CD8-positive, alpha-beta memory T cell (primary cell): ENCODE results near the gene CNPY2. TPM values are rescaled to one million over a fixed set of nuclear protein-coding genes. Genes with fewer than 3 reads are reported as not detected.

Source experiments
- CTCF ChIA-PET: fragments of 350-600 bp; sonication (Branson Sonifier 250); formaldehyde crosslinking; loops from one replicate; lab custom pipeline; 2021; ENCODE audit warnings: antibody characterized with exemption; lab: Charles Lee
- POLR2A ChIA-PET: fragments of 350-600 bp; sonication (Branson Sonifier 250); formaldehyde crosslinking; loops from one replicate; lab custom pipeline; 2021; ENCODE audit warnings: antibody characterized with exemption; lab: Charles Lee
- DNase-seq, 5 donors: peaks; one replicate each; pipeline versions ENCODE4 v3.0.0 to v3.0.0-alpha.2; 2020 to 2022; ENCODE audit warnings: mixed read lengths in 1 of 5
- H3K27ac ChIP-seq: one replicate; pipeline ENCODE4 v1.7.0; 2013; ENCODE audit warnings: low read depth, mild to moderate bottlenecking, low read length, moderate library complexity
- H3K27me3 ChIP-seq: 2 replicates; pipeline ENCODE4 v1.7.0; 2013; ENCODE audit warnings: low read length, mild to moderate bottlenecking; ENCODE audit not compliant: insufficient read depth, poor library complexity, severe bottlenecking
- H3K36me3 ChIP-seq: 2 replicates; pipeline ENCODE4 v1.7.0; 2013; ENCODE audit warnings: mild to moderate bottlenecking, low read length, moderate library complexity; ENCODE audit not compliant: insufficient read depth
- H3K4me1 ChIP-seq: 2 replicates; pipeline ENCODE4 v1.7.0; 2013; ENCODE audit warnings: mild to moderate bottlenecking, low read length, moderate library complexity; ENCODE audit not compliant: insufficient read depth
- H3K4me3 ChIP-seq: 2 replicates; pipeline ENCODE4 v1.7.0; 2013; ENCODE audit warnings: mild to moderate bottlenecking, low read length
- H3K9me3 ChIP-seq: 2 replicates; pipeline ENCODE4 v1.7.0; 2013; ENCODE audit warnings: mild to moderate bottlenecking, low read length
- H3K27ac Mint-ChIP-seq, 8 donors: one replicate each; pipeline ENCODE4 v1.8.0; 2020 to 2021; ENCODE audit warnings: mixed read lengths in 8 of 8, mild to moderate bottlenecking in 6 of 8, inconsistent platforms in 3 of 8, moderate library complexity in 3 of 8
- H3K27me3 Mint-ChIP-seq, 2 donors: one replicate each; pipeline ENCODE4 v1.8.0; 2020 to 2021; ENCODE audit warnings: mixed read lengths in 2 of 2, mild to moderate bottlenecking in 1 of 2, moderate library complexity in 1 of 2
- H3K36me3 Mint-ChIP-seq, 3 donors: one replicate each; pipeline ENCODE4 v1.8.0; 2020 to 2021; ENCODE audit warnings: mixed read lengths in 3 of 3, inconsistent platforms in 1 of 3, mild to moderate bottlenecking in 1 of 3
- H3K4me1 Mint-ChIP-seq, 3 donors: one replicate each; pipeline ENCODE4 v1.8.0; 2020 to 2021; ENCODE audit warnings: mixed read lengths in 3 of 3, inconsistent platforms in 1 of 3, mild to moderate bottlenecking in 1 of 3
- H3K4me3 Mint-ChIP-seq, 7 donors: one replicate each; pipeline ENCODE4 v1.8.0; 2020 to 2021; ENCODE audit warnings: mixed read lengths in 7 of 7, mild to moderate bottlenecking in 6 of 7, moderate library complexity in 4 of 7, inconsistent platforms in 2 of 7
- H3K9me3 Mint-ChIP-seq, 5 donors: one replicate each; pipeline ENCODE4 v1.8.0; 2020 to 2022; ENCODE audit warnings: mixed read lengths in 5 of 5, mild to moderate bottlenecking in 3 of 5, moderate library complexity in 2 of 5, inconsistent platforms in 1 of 5
- polyA plus RNA-seq: library from polyadenylated mRNA; unstranded; fragments of 300-500 nt; fragmentation: Illumina TruSeq; gene quantifications from one replicate; pipeline ENCODE4 v1.2.3, GENCODE V29; 2021
- total RNA-seq, 2 experiments: library from RNA; stranded (reverse); gene quantifications; one replicate each; pipeline ENCODE4 v1.2.3, GENCODE V29; 2021

Gene CNPY2
- total RNA-seq (100 to 1,000 TPM; 165 to 167 TPM), polyA plus RNA-seq (188 TPM)

DNA sequence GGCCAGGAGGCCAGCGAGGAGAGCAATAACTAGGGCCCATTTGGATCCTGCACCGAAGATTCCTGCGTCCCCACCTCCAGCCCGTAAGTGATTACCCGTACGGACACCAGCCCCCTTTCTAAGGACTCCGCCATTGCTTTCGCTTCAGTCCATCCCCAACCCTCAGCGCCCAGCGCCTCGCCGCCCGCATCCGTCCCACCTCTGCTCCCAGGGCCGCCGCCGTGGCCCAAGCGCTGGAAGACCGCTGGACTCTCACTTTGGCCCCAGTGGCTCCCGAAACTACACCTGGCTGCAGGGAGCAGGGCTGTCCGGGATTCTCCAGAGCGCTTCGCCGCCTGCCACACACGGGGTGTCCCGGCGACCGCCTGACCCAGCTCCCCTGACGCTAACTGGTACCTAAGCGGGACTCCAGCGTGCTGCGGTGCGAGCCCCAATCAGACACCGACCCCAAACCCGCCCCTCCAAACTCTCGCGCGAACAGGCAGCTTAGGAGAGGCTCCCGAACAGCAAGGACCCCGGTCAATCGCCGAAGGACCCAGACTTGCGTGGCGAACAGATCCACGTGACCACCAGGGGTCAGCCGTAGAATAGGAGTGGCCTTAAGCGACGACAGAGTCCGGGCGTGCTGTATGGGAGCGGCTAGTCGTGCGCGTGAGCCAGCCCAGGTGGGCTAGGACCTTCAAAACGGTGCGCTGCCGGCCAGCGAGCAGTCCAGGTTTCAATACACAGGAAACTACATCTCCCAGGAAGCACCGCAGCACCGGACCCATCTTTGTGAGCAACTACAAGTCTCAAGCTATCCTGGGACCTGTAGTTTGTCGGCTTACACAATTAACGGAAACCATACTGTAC is at the start of gene CNPY2:
Gene CNPY2, minus strand, starts transcription at position 367 of the 852 bp plus-strand sequence. CDS start 771 bp downstream, outside the sequence.
- Histone ChIP-seq H3K4me3 (peak within 1 kb of the TSS; percentile 100), H3K27ac (peak within 1 kb of the TSS; percentile 97), H3K27me3 (no peaks in the 10 kb centered on the region), H3K9me3 (no peaks in the 10 kb centered on the region), H3K4me1 (peaks cover 15% of the 10 kb centered on the region), H3K36me3 (peaks cover 12% of the 10 kb centered on the region)
- POLR2A ChIA-PET: interaction anchor here (0.6 to 2.1 kb wide), 18 partner anchors 17 to 409 kb away, joined by 3 to 20 read pairs (median 4); partner anchors contain the start of genes ANKRD52, ESYT1, IL23A and NACA
- Mint-ChIP-seq H3K4me3 (peak within 1 kb of the TSS; percentile 97 to 100 (median 99)), H3K27ac (peak within 1 kb of the TSS; percentile 97 to 100 (median 99)), H3K9me3 (no peaks in the 10 kb centered on the region), H3K27me3 (no peaks in the 10 kb centered on the region), H3K36me3 (peaks cover 0 to 40% (median 4%) of the 10 kb centered on the region in 3 donors), H3K4me1 (peaks cover 14 to 21% (median 15%) of the 10 kb centered on the region in 3 donors)
- CTCF ChIA-PET: interaction anchor here (1.0 to 1.8 kb wide), 11 partner anchors 9 to 272 kb away, joined by 3 to 10 read pairs (median 4); partner anchors contain the start of genes IL23A, PAN2, SMARCC2 and STAT2
- peak; percentile 91 to 96 (median 93) for DNase-seq

DNA sequence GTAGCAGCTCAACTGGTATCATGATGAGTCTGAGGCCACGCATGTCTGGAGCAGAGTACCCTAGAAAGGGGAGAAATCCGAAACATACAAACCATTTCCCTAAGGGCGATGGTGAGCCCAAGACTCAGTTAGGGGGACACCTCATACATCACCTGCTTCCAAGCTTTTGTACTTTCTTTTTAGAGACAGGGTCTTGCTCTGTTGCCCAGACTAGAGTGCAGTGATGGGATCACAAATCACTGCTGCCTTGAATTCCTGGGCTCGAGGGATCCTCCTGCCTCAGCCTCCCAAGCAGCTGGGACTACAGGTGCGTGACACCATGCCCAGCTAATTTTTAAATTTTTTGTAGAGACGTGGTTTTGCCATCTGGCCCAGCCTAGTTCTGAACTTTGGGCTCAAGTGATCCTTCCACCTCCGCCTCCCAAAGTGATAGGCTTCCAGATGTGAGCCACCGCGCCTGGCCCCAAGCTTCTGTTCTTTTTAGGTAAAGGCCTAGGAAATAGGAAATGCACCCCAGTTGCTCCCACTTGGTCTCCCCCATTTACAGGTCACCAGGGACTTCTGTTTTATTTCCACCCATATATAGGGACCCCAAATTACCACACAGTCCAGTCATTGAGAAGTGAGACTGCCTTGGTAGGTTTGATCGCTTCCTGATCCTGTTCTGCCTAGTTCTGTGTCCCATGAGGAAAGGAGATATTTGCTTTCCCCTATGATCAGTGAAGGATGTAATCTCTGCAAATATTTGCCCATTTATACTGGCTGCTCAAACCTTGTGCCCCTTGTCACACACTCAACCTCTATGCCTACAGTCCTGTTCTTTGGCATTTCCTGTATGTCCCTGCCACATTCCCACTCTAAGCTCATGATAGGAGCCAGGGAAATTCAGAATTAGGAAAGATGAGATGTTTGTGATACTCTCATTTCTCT is 46.6 kb upstream of the CNPY2 start, which contains the start of gene APOF:
Gene APOF, minus strand, starts transcription at position 728 of the 930 bp plus-strand sequence. Its CDS starts 112 bp downstream, at position 616.
- Histone ChIP-seq H3K36me3 (no peaks in the 10 kb centered on the region), H3K27ac (no peak within 1 kb of the TSS), H3K4me3 (no peak within 1 kb of the TSS), H3K27me3 (no peaks in the 10 kb centered on the region), H3K9me3 (no peaks in the 10 kb centered on the region), H3K4me1 (peaks cover 28% of the 10 kb centered on the region)
- DNase-seq: no peak
- ChIA-PET POLR2A (no interaction called here), CTCF (interaction anchor here (5.1 kb wide), 1 partner anchor 102 kb away, joined by 29 read pairs; no protein-coding TSS in a partner anchor)
- Mint-ChIP-seq H3K9me3 (no peaks in the 10 kb centered on the region), H3K4me1 (peaks cover 24 to 38% (median 33%) of the 10 kb centered on the region in 3 donors), H3K27me3 (peaks cover 2 to 5% of the 10 kb centered on the region in 2 donors), H3K4me3 (peak within 1 kb of the TSS; percentile 55 to 99 (median 95)), H3K36me3 (peaks cover 0 to 13% (median 0%) of the 10 kb centered on the region in 3 donors), H3K27ac (peak within 1 kb of the TSS in 6 of 8 donors; percentile 61 to 97 (median 94))

DNA sequence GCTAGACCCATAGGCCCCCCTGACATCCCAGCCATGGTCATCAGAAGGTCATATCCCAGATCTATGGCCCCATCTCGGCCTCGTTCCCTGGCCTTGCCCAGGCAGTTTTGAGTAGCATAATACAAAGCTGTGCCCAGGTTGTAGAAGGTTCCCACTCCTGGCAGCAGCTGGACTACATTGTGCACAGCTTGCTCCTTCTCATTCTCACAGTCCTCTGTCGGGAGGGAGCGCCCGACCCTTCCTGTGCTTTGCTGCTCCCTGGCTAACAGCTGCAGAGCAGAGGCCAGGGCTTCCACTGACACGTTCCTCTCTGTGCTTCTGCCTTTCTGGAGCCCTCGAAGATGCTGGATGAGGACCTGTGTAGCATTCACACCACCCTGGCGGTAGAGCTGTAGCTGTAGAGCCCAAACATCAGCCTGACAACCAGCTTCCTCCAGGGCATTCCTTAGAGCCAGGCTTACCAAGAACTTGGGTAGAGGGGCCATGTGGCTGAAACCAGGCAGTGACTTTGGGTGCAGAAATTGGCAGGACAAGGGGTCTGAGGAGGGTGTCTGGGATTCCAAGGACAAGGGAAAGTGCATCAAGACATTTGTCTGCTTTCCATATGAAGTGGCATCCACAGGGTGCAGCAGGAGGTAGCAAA is 45.8 kb upstream of the CNPY2 start:
- Histone ChIP-seq H3K4me3 (no peak overlapping the region), H3K27me3 (no peaks in the 10 kb centered on the region), H3K27ac (no peak overlapping the region), H3K9me3 (no peaks in the 10 kb centered on the region), H3K4me1 (peaks cover 28% of the 10 kb centered on the region), H3K36me3 (no peaks in the 10 kb centered on the region)
- no peaks in the 10 kb centered on the region for H3K9me3 Mint-ChIP-seq
- H3K27me3 Mint-ChIP-seq: no peaks in the 10 kb centered on the region
- peaks cover 24 to 40% (median 33%) of the 10 kb centered on the region in 3 donors for H3K4me1 Mint-ChIP-seq
- H3K36me3 Mint-ChIP-seq: peaks cover 0 to 15% (median 0%) of the 10 kb centered on the region in 3 donors
- peak overlapping the region; percentile 90 to 99 (median 96) for H3K4me3 Mint-ChIP-seq
- no peak for DNase-seq
- peak overlapping the region; percentile 61 to 98 (median 94) for H3K27ac Mint-ChIP-seq
- ChIA-PET CTCF (interaction anchor here (0.8 to 5.1 kb wide), 3 partner anchors 11 to 102 kb away, joined by 3 to 29 read pairs (median 8); no protein-coding TSS in a partner anchor), POLR2A (interaction anchor here (3.2 kb wide), 1 partner anchor 23 kb away, joined by 49 read pairs; the partner anchor contains the start of gene IL23A)

DNA sequence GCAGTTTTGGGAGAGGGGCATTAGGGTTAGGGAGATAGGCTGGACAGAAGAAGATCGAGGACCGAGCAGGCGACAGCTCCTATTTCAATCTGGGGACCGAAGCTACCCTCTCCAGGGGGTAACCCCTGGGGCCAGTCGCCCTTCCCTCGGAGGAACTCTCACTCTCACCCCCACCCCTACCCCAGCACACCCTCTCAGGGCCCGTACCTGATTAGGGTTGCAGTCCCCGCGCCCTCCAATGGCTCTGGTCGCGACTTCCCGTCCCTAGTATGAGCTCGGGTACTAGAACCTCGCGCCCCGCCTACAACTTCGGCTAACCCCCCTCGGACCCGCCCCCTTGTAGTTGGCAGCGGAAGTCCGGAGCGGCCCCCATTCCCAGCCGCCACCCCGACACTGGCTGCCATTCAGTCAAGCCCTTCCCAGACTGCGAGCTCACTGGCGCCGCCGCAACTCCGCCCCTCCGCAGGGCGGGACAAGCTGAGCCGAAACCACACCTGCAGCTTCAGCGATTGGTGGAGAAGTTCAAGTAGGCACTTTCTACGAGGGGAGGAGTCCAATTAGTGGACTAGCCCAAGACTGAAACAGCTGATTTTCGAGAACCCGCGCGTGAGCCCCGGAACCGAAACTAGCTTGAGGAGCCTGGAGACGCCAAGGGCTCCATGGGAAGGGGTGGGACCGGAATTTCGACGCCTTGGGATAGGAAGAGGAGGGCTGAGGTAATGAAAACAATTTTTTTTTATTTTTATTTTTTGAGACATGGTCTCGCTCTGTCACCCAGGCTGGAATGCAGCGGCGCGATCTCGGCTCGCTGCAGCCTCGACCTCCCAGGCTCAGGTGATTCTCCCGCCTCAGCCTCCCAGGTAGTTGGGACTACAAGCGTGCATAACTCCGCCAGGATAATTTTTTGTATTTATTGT is 44.3 kb upstream of the CNPY2 start, which contains the start of gene STAT2:
Gene STAT2, minus strand, starts transcription at position 257 of the 917 bp plus-strand sequence. CDS start 3,536 bp downstream, outside the sequence.
- peak within 1 kb of the TSS; percentile 61 to 98 (median 96) for H3K27ac Mint-ChIP-seq
- DNase-seq: peak; percentile 99 to 100 (median 99)
- Histone ChIP-seq H3K4me3 (peak within 1 kb of the TSS; percentile 96), H3K9me3 (no peaks in the 10 kb centered on the region), H3K36me3 (peaks cover 12% of the 10 kb centered on the region), H3K27me3 (no peaks in the 10 kb centered on the region), H3K27ac (peak within 1 kb of the TSS; percentile 91), H3K4me1 (peaks cover 28% of the 10 kb centered on the region)
- H3K4me3 Mint-ChIP-seq: peak within 1 kb of the TSS; percentile 90 to 99 (median 96)
- H3K4me1 Mint-ChIP-seq: peaks cover 26 to 45% (median 33%) of the 10 kb centered on the region in 3 donors
- H3K9me3 Mint-ChIP-seq: no peaks in the 10 kb centered on the region
- POLR2A ChIA-PET: interaction anchor here (0.5 to 3.2 kb wide), 21 partner anchors 8 to 543 kb away, joined by 3 to 49 read pairs (median 5); partner anchors contain the start of genes CNPY2, ESYT1, IL23A and ORMDL2
- CTCF ChIA-PET: interaction anchor here (0.6 to 5.1 kb wide), 22 partner anchors 9 to 622 kb away, joined by 3 to 49 read pairs (median 3); partner anchors contain the start of genes CNPY2, COQ10A, IL23A and PAN2
- no peaks in the 10 kb centered on the region for H3K27me3 Mint-ChIP-seq
- peaks cover 0 to 29% (median 4%) of the 10 kb centered on the region in 3 donors for H3K36me3 Mint-ChIP-seq

DNA sequence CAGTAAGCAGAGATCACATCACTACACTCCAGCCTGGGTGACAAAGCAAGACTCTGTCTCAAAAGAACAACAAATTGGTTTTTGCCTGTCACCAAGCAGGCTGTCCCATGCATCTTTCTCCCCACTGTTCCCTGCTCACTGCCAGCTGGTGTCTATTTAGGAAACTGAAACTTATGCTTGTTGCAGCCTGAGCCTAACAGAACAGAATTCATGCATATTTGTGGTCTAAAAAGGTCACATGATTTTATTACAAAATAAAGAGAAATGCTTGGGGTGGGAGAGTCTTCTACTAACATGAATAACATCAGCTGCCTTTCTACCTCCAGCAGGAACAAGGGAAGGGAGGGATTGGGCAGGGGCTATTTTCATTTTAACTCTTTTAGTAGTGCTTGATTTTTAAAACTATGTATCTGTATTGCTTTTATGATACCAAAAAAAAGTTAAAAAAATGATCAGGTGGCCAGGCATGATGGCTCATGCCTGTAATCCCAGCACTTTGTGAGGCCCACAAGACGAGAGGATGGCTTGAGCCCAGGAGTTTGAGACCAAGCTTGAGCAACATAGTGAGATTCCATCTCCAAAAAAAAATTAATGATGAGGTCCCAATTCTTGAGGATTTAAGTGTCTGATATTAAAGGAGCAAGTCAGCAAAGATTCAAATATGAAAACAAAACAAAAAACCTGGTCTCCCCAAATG is 43.2 kb upstream of the CNPY2 start:
- H3K4me1 Mint-ChIP-seq: peaks cover 26 to 45% (median 33%) of the 10 kb centered on the region in 3 donors
- H3K4me3 ChIP-seq: peak overlapping the region; percentile 96
- peaks cover 28% of the 10 kb centered on the region for H3K4me1 ChIP-seq
- POLR2A ChIA-PET: interaction anchor here (0.5 to 3.2 kb wide), 13 partner anchors 12 to 1858 kb away, joined by 3 to 49 read pairs (median 6); partner anchors contain the start of genes CNPY2, ESYT1, IL23A and ORMDL2
- H3K27me3 ChIP-seq: no peaks in the 10 kb centered on the region
- peaks cover 24% of the 10 kb centered on the region for H3K36me3 ChIP-seq
- peak overlapping the region; percentile 61 to 98 (median 96) for H3K27ac Mint-ChIP-seq
- peak overlapping the region; percentile 90 to 99 (median 96) for H3K4me3 Mint-ChIP-seq
- no peaks in the 10 kb centered on the region for H3K9me3 Mint-ChIP-seq
- H3K27ac ChIP-seq: peak overlapping the region; percentile 91
- peaks cover 0 to 40% (median 7%) of the 10 kb centered on the region in 3 donors for H3K36me3 Mint-ChIP-seq
- DNase-seq: no peak
- no peaks in the 10 kb centered on the region for H3K27me3 Mint-ChIP-seq
- CTCF ChIA-PET: interaction anchor here (1.0 to 5.1 kb wide), 12 partner anchors 10 to 621 kb away, joined by 3 to 49 read pairs (median 4); partner anchors contain the start of genes IL23A and PAN2
- no peaks in the 10 kb centered on the region for H3K9me3 ChIP-seq
